H54 (cell line): Measurements from ENCODE around the gene ST6GALNAC6.
A peak's percentile ranks its signal among the peaks of the same experiment; 100 is the strongest.
"Not testable (repeated sequence)": the region's sequence is repeated elsewhere in the genome, so short reads cannot be mapped to it uniquely, and the experiment has no call there.

Experiments used
- DNase-seq: peaks from one replicate; pipeline ENCODE4 v3.0.0; 2011; ENCODE audit warnings: low spot score, mixed read lengths; ENCODE audit not compliant: insufficient read length
- FAIRE-seq: peaks from 3 replicates; lab custom pipeline; 2011; peaks lifted over from hg19 to GRCh38; lab: Jason Lieb, UNC
- POLR2A ChIP-seq: IDR thresholded peaks from 2 replicates; pipeline ENCODE4 v1.6.1; 2011; ENCODE audit warnings: low read depth, mild to moderate bottlenecking, low read length

The ST6GALNAC6 gene

DNA sequence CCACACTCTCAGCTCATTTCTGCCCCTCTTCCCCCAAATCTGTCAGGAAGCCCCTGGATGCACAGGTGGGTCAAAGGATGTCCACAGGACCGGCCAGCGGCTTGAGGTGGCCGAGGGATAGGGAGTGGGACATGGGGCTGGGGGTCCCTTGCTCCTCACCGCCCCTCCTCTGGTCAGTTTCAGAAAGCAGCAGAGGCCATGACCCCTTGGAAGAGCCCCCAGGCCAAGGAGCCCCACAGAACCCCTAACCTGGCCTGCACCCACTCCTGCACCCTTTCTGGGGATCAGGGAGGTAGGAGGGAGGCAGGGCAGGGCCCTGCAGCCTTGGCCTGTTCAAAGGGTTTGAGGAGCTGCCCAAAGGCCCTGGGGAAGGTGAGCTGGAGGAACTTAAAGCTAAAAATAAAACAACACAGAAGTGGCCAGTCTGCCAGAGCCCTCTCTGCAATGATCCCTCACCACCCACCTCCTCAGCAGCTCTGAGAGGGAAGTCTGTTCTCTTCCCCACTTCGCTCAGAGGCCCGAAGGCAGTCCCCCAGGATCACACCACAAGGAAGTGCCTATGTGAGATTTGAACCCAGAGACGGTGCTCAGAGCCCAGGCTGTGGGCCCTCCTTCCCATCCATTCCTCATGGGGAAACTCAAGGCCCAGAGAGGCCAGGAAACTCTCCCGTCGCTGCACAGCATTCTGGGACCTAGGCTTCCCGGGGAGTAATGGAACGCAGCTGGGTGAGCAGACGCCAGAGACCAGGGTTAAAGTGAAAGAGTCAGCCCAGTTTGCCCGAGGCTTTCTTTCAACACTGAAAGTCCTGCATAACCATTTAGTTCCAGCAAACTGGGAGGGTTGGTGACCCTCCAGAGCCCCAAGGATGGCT lies 45.9 kb downstream of the ST6GALNAC6 start:
- FAIRE-seq, result no peak
- DNase-seq, result no peak
- no peak for TF ChIP-seq POLR2A

DNA sequence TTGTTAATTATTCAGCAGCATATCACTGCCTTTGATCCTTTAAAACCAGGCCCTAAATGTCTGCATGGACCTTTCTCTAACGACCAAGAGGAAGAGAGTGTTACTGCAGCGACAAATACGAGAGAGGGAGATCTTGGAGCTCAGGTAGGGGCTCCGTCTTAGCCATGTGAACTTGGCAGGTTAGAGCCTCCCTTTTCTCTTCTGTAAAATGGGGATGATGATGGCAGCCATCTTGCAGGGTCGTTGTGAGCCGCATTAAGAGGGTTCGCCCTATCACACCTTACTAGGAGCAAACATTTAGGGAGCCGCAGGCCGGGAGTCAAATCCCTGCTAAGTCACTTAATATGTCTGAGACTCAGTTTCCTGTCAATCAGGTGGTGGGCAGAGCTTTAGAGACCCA lies 46.6 kb downstream of the ST6GALNAC6 start:
- no peak for DNase-seq
- FAIRE-seq, result no peak
- TF ChIP-seq POLR2A, result no peak

DNA sequence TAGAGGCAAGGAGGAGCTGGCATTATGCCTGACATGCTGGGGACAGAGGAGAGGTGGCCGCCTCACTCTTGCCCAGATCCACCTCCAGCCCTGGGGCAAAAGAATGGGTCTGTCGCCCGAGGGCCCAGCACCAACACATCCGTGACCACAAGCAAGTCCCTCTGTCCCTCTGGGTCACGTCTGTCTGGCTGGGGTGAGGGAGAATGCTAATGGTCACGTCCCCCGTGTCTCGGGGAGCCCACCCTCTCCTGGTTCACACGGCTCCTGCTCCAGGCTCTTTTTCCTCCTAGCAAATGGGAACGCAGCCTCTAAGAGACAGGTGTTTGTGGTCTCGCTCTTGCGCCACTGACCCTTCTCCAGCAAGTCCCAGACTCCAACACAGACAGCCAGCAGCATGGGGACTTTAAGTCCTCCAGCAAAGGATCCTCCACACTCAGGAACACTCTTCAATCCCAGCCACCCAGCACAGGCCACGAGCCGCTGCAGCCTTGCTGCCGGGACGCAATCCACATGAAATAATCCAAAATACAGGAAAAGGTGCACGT lies 49.0 kb downstream of the ST6GALNAC6 start:
- TF ChIP-seq POLR2A, result no peak
- FAIRE-seq (no peak), DNase-seq (no peak)

DNA sequence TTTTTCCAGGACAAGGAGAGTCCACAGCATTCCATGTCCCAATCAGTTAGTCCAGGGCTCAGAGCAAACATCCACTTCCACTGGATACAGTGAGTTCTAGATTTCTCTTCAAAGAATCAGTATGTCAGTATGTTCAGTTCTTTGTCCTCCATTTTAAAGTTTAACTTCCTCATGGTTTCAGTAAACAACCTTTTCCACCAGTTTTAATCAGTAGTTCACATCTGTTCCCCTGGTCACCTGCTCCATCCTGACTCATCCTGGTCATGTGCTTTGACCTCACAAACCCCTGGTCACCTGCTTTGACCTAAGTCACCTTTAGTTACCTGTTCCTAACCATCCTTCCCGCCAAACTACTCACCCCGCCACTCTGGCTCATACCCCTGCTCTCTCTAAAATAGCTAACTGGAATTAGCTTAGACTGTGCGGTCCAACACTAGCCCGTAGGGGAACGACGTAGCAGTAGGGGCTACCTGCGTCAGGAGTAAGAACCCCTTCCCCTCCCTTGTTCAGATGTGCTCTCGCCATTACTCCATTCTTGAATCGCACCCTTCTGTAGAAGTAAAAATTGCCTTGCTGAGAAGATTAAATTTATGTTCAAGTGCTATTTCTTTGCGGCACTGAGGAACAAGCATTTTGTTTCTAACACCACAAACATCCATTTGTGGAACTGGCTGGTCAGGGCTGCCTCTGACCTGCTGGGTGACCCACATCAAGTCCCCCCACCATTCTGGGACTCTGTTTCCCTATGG lies 50.5 kb downstream of the ST6GALNAC6 start:
- DNase-seq (no peak), FAIRE-seq (no peak)
- TF ChIP-seq POLR2A, result no peak

GRCh38 chr9:127847833-127848755 lies 51.3 kb downstream of the ST6GALNAC6 start:
- DNase-seq (no peak), FAIRE-seq (no peak)
- TF ChIP-seq POLR2A, result no peak

DNA sequence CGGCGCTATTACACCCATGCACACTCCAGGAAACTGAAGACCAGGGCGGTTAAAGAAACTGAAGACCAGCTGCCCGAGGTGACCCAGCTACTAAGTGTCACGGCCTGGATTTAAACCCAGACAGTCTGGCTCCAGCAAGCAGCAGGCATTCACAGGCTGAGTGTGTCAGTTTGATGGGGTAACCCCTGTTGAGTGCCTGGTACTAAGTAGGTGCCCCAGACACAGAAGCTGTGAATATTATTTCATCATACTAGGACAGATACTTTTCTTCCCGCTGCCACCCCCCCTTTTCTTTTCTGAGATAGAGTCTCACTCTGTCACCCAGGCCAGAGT lies 52.3 kb downstream of the ST6GALNAC6 start:
- FAIRE-seq, result no peak

DNA sequence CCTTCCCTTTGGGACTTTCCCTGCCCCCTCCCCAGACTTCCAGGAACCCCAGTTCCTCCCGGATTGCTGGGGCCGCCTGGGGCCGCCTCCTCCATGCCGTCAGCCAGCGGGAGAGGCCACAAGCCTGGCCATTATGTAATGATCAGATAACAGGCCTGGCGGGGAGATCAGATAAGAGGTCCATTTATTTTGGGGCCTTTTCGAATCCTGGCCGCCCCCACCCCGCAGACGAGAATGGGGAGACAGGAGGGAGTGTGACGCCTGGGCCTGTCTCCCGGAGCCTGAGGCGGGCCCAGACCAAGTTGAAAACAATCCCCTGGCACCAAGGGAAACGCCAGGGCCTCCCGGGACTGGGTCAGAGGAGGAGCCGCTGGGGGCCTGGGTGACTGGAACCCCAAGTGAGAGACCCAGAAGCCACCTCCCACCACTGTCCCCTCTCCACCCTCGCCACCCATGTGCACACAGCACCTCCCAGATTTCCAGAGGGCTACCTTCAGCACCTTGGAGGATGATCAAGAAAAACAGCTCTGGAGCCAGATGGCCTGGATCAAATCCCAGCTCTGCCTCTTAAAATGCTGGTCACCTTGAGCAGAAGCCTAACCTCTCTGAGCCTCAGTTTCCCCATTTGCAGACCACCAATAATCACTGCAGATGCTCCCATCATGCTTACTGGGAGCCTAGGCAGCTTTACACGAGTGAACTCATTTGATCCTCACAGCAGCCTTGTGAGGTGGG lies 52.8 kb downstream of the ST6GALNAC6 start:
- no peak for DNase-seq
- FAIRE-seq, result no peak
- no peak for TF ChIP-seq POLR2A

More for the DNA sequence above, 52.3 kb downstream of the ST6GALNAC6 start:
- no peak for TF ChIP-seq POLR2A
- peak; percentile 59 for DNase-seq

GRCh38 chr9:127845619-127846018 lies 53.8 kb downstream of the ST6GALNAC6 start:
- not testable (repeated sequence) for FAIRE-seq, DNase-seq

DNA sequence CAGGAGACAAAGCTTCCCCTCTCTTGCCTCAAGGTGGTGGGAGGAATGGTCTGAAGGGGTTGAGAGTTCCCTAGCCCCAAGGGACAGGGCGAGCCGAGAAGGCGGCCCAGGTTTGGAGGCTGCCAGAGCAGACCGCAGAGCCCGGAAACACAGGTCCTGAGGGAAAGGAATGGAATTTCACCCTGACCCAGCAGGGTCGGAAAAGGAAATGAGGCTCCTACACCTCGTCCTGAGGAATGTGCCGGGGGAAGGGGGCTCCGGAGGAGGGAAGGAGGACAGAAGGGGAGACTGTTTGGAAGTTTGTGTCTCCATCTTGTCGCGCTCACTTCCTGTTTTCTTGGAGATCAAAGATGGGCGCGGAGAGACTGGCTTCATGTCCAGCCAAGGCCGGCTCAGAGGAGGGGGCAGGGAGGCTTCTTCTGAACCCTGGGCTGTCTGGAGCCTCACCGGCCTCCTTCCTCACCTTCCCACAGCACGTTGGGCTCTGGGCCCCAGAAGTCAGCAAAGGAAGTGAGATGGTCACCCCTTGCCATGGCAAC lies 54.5 kb downstream of the ST6GALNAC6 start:
- DNase-seq (no peak), FAIRE-seq (no peak)
- no peak for TF ChIP-seq POLR2A

DNA sequence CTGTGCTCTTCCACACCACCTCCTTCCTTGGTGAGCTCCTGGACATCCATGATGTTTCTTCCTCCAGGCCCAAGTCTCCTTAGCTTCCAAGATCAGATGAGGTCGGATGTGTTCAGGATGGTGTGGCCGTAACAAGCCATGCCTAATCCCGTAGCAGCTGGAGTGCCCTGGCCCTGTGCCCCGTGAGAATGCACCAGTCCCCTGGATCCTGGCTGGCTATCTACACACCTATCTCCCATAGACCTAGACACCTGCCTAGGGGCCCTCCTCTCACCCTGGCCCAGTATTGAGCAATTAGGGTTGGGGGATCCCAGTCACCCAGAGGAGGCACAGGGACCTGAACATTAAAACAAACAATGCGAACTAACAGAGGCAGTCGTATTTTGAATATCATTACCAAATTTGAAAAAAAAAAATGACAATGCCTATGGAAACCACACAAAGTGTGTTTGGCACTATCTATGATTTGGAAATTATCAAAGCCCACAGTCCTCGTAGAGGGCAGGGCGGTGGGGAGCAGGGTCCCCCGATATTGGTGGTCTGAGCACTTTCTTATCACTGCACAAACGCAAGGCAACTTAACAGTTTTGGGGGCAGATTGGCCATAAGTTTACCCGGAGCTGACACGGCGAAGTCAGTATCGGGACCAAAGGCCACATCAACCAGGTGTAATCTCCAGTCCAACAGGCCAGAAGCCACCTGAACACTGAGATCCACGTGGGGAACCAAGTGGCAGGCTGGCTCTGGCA lies 58.1 kb downstream of the ST6GALNAC6 start:
- no peak for DNase-seq
- TF ChIP-seq POLR2A, result no peak
- FAIRE-seq, result no peak

DNA sequence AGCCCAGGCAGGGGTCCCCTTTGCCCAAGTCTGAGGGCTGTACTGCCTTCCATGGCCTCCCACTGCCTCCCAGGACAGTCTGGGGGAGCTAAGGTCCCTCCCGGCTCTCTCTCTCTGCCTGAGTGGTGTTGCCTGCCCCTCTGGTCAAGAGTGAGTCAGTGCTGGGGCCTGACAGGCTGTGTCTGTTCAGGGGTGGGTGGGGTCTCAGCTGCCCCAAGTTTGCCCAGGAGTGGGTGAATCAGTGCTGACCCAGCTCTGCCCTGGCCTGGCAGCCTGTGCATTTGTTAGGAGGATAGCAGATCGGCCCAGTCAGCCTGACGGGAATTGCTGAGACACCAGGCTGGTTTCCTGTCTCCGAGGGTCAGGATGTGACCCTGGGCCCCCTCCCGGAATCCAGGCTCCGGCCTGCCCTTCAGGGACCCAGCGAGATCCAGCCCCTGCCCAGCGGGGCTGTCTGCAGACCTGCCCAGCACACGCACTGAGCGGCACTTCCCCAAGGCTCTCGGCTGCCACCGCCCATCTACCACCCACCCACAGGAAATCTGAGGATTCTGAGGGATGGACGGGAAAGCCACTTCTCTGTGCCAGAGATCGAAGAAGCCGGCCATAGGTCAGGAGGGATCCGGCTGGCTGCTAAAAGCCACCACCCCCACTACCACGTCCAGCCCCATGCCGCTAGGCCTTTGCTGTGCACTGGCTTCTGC lies 60.9 kb downstream of the ST6GALNAC6 start:
- TF ChIP-seq POLR2A, result peak; percentile 80
- peak; percentile 95 for FAIRE-seq

More for the DNA sequence above, 60.9 kb downstream of the ST6GALNAC6 start:
- DNase-seq, result peak; percentile 100
